Spleen (tissue), 7 donors: ENCODE data around the gene KSR2.

Experiments
- CTCF ChIP-seq, 11 experiments: fragments of 200-600 bp in 7 of 11; fragments of 450-650 bp in 4 of 11; sonication (generic) in 4 of 11; IDR thresholded peaks in 8 of 11; conservative IDR thresholded peaks in 3 of 11; 1 replicate in 7 of 11; 2 replicates in 4 of 11; pipeline versions ENCODE4 v1.4.0 to v1.8.0; 2016 to 2021; ENCODE audit warnings: antibody characterized with exemption in 11 of 11, inconsistent platforms in 4 of 11, mild to moderate bottlenecking in 1 of 11
- POLR2A ChIP-seq, 3 donors: fragments of 450-650 bp; IDR thresholded peaks; one replicate each; pipeline ENCODE4 v1.5.1; 2017; ENCODE audit warnings: antibody characterized with exemption in 3 of 3, mild to moderate bottlenecking in 1 of 3
- POLR2AphosphoS5 ChIP-seq, 3 donors: sonication (generic); formaldehyde crosslinking; IDR thresholded peaks; one replicate each; pipeline ENCODE4 v1.5.1; 2017; ENCODE audit warnings: antibody characterized with exemption in 3 of 3
- donor health status: DM: no; HTN: no; CAD: no; lungs with moderate emphysema.
- donor health status: DM: no; HTN: no; CAD: no.
- donor health status: DM: no; HTN: no; CAD: no.

DNA sequence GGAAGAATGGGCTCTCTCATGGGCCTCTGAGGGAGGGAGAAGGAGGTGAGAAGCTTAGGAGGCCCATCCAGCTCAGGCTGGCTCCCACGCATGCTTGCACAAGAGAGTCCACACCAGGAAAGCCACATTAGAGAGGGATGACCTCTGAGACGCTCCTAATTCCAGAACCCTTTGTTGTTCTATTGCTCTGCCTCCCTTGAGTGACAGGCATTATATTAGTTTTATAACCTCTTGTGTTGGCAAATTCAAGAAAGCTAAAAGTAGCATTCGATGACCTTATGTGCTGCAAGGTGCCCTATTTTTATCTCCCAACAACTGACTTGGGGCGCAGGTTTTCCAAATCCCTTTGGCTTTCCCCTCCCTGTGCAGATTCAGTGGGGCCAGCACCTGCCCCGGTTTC lies 190.1 kb downstream of the KSR2 start:
- TF ChIP-seq POLR2AphosphoS5 (IDR thresholded peaks at IDR 0.05) (no peak), CTCF (IDR thresholded peaks at IDR 0.05 in 8 of 11, conservative IDR thresholded peaks at IDR 0.05 in 3 of 11) (no peak), POLR2A (IDR thresholded peaks at IDR 0.05) (no peak)
